CD8-positive, alpha-beta memory T cell (primary cell): ENCODE measurements around the gene TUBB4B. TPM values are rescaled to one million over a fixed set of nuclear protein-coding genes. Genes with fewer than 3 reads are reported as not detected.

Experiments
- CTCF ChIA-PET: fragments of 350-600 bp; sonication (Branson Sonifier 250); formaldehyde crosslinking; loops from one replicate; lab custom pipeline; 2021; ENCODE audit warnings: antibody characterized with exemption; lab: Charles Lee
- POLR2A ChIA-PET: fragments of 350-600 bp; sonication (Branson Sonifier 250); formaldehyde crosslinking; loops from one replicate; lab custom pipeline; 2021; ENCODE audit warnings: antibody characterized with exemption; lab: Charles Lee
- DNase-seq, 5 donors: peaks; one replicate each; pipeline versions ENCODE4 v3.0.0 to v3.0.0-alpha.2; 2020 to 2022; ENCODE audit warnings: mixed read lengths in 1 of 5
- H3K27ac ChIP-seq: one replicate; pipeline ENCODE4 v1.7.0; 2013; ENCODE audit warnings: low read depth, mild to moderate bottlenecking, low read length, moderate library complexity
- H3K27me3 ChIP-seq: 2 replicates; pipeline ENCODE4 v1.7.0; 2013; ENCODE audit warnings: low read length, mild to moderate bottlenecking; ENCODE audit not compliant: insufficient read depth, poor library complexity, severe bottlenecking
- H3K36me3 ChIP-seq: 2 replicates; pipeline ENCODE4 v1.7.0; 2013; ENCODE audit warnings: mild to moderate bottlenecking, low read length, moderate library complexity; ENCODE audit not compliant: insufficient read depth
- H3K4me1 ChIP-seq: 2 replicates; pipeline ENCODE4 v1.7.0; 2013; ENCODE audit warnings: mild to moderate bottlenecking, low read length, moderate library complexity; ENCODE audit not compliant: insufficient read depth
- H3K4me3 ChIP-seq: 2 replicates; pipeline ENCODE4 v1.7.0; 2013; ENCODE audit warnings: mild to moderate bottlenecking, low read length
- H3K9me3 ChIP-seq: 2 replicates; pipeline ENCODE4 v1.7.0; 2013; ENCODE audit warnings: mild to moderate bottlenecking, low read length
- H3K27ac Mint-ChIP-seq, 8 donors: one replicate each; pipeline ENCODE4 v1.8.0; 2020 to 2021; ENCODE audit warnings: mixed read lengths in 8 of 8, mild to moderate bottlenecking in 6 of 8, inconsistent platforms in 3 of 8, moderate library complexity in 3 of 8
- H3K27me3 Mint-ChIP-seq, 2 donors: one replicate each; pipeline ENCODE4 v1.8.0; 2020 to 2021; ENCODE audit warnings: mixed read lengths in 2 of 2, mild to moderate bottlenecking in 1 of 2, moderate library complexity in 1 of 2
- H3K36me3 Mint-ChIP-seq, 3 donors: one replicate each; pipeline ENCODE4 v1.8.0; 2020 to 2021; ENCODE audit warnings: mixed read lengths in 3 of 3, inconsistent platforms in 1 of 3, mild to moderate bottlenecking in 1 of 3
- H3K4me1 Mint-ChIP-seq, 3 donors: one replicate each; pipeline ENCODE4 v1.8.0; 2020 to 2021; ENCODE audit warnings: mixed read lengths in 3 of 3, inconsistent platforms in 1 of 3, mild to moderate bottlenecking in 1 of 3
- H3K4me3 Mint-ChIP-seq, 7 donors: one replicate each; pipeline ENCODE4 v1.8.0; 2020 to 2021; ENCODE audit warnings: mixed read lengths in 7 of 7, mild to moderate bottlenecking in 6 of 7, moderate library complexity in 4 of 7, inconsistent platforms in 2 of 7
- H3K9me3 Mint-ChIP-seq, 5 donors: one replicate each; pipeline ENCODE4 v1.8.0; 2020 to 2022; ENCODE audit warnings: mixed read lengths in 5 of 5, mild to moderate bottlenecking in 3 of 5, moderate library complexity in 2 of 5, inconsistent platforms in 1 of 5
- polyA plus RNA-seq: library from polyadenylated mRNA; unstranded; fragments of 300-500 nt; fragmentation: Illumina TruSeq; gene quantifications from one replicate; pipeline ENCODE4 v1.2.3, GENCODE V29; 2021
- total RNA-seq, 2 experiments: library from RNA; stranded (reverse); gene quantifications; one replicate each; pipeline ENCODE4 v1.2.3, GENCODE V29; 2021

The TUBB4B gene
- total and polyA plus RNA-seq, 3 experiments from 2014 or later, result 64.6 to 331 (median 322) TPM

GRCh38 chr9:137202966-137203365, 38.1 kb upstream of the TUBB4B start:
- Mint-ChIP-seq H3K36me3 (peaks cover 0 to 11% (median 7%) of the 10 kb centered on the region in 3 donors), H3K4me1 (peaks cover 38 to 57% (median 41%) of the 10 kb centered on the region in 3 donors), H3K27me3 (peaks cover 0 to 1% of the 10 kb centered on the region in 2 donors), H3K4me3 (peak overlapping the region in 3 of 7 donors; percentile 19 to 96 (median 70)), H3K27ac (no peak overlapping the region), H3K9me3 (no peaks in the 10 kb centered on the region)
- Histone ChIP-seq H3K27me3 (no peaks in the 10 kb centered on the region), H3K4me1 (peaks cover 45% of the 10 kb centered on the region), H3K9me3 (no peaks in the 10 kb centered on the region), H3K27ac (no peak overlapping the region), H3K4me3 (no peak overlapping the region), H3K36me3 (peaks cover 5% of the 10 kb centered on the region)
- no peak for DNase-seq
- ChIA-PET CTCF (interaction anchor here (0.6 to 2.6 kb wide), 4 partner anchors 14 to 58 kb away, joined by 3 to 13 read pairs (median 4); partner anchors contain the start of genes ANAPC2 and SSNA1), POLR2A (interaction anchor here (0.7 kb wide), 1 partner anchor 90 kb away, joined by 10 read pairs; no protein-coding TSS in a partner anchor)

- Histone ChIP-seq H3K4me1 (peaks cover 40% of the 10 kb centered on the region), H3K27me3 (no peaks in the 10 kb centered on the region), H3K4me3 (peak overlapping the region; percentile 97), H3K36me3 (peaks cover 5% of the 10 kb centered on the region), H3K27ac (peak overlapping the region; percentile 85), H3K9me3 (no peaks in the 10 kb centered on the region)
- Mint-ChIP-seq H3K4me1 (peaks cover 38 to 54% (median 41%) of the 10 kb centered on the region in 3 donors), H3K27me3 (peaks cover 0 to 1% of the 10 kb centered on the region in 2 donors), H3K4me3 (peak overlapping the region; percentile 89 to 96 (median 91)), H3K9me3 (no peaks in the 10 kb centered on the region), H3K27ac (peak overlapping the region; percentile 68 to 96 (median 94)), H3K36me3 (peaks cover 0 to 19% (median 7%) of the 10 kb centered on the region in 3 donors)
- DNase-seq, result no peak
- POLR2A ChIA-PET, result interaction anchor here (0.9 to 2.8 kb wide), 4 partner anchors 15 to 109 kb away, joined by 3 to 11 read pairs (median 4); partner anchors contain the start of gene TUBB4B
- CTCF ChIA-PET, result interaction anchor here (1.1 to 1.9 kb wide), 3 partner anchors 16 to 158 kb away, joined by 3 to 6 read pairs (median 3); partner anchors contain the start of gene SSNA1
Observed at GRCh38 chr9:137204731-137205125, 36.4 kb upstream of the TUBB4B start.

GRCh38 chr9:137205126-137206069, 35.7 kb upstream of the TUBB4B start, which contains the start of the genes NDOR1 and TMEM203:
Gene NDOR1 (plus strand): TSS chr9:137205700. CDS start chr9:137205778, 78 bp downstream.
Gene TMEM203 (minus strand): TSS chr9:137205648. CDS start chr9:137205414, 234 bp downstream.
- Mint-ChIP-seq H3K27me3 (peaks cover 0 to 1% of the 10 kb centered on the region in 2 donors), H3K4me1 (peaks cover 38 to 54% (median 41%) of the 10 kb centered on the region in 3 donors), H3K4me3 (peak within 1 kb of the TSS; percentile 89 to 96 (median 91)), H3K36me3 (peaks cover 0 to 21% (median 7%) of the 10 kb centered on the region in 3 donors), H3K9me3 (no peaks in the 10 kb centered on the region), H3K27ac (peak within 1 kb of the TSS; percentile 88 to 96 (median 95))
- Histone ChIP-seq H3K9me3 (no peaks in the 10 kb centered on the region), H3K4me1 (peaks cover 40% of the 10 kb centered on the region), H3K27me3 (no peaks in the 10 kb centered on the region), H3K27ac (peak within 1 kb of the TSS; percentile 85), H3K4me3 (peak within 1 kb of the TSS; percentile 97), H3K36me3 (peaks cover 5% of the 10 kb centered on the region)
- CTCF ChIA-PET, result interaction anchor here (1.1 to 1.9 kb wide), 3 partner anchors 16 to 159 kb away, joined by 3 to 6 read pairs (median 3); partner anchors contain the start of gene SSNA1
- POLR2A ChIA-PET, result interaction anchor here (0.9 to 2.8 kb wide), 5 partner anchors 16 to 110 kb away, joined by 3 to 11 read pairs (median 3); partner anchors contain the start of gene TUBB4B
- peak; percentile 87 to 95 (median 92) for DNase-seq

GRCh38 chr9:137206602-137207001, 34.5 kb upstream of the TUBB4B start:
- Histone ChIP-seq H3K27me3 (no peaks in the 10 kb centered on the region), H3K9me3 (no peaks in the 10 kb centered on the region), H3K36me3 (peaks cover 5% of the 10 kb centered on the region), H3K27ac (peak overlapping the region; percentile 7), H3K4me3 (peak overlapping the region; percentile 97), H3K4me1 (peaks cover 34% of the 10 kb centered on the region)
- POLR2A ChIA-PET, result interaction anchor here (1.1 to 2.0 kb wide), 2 partner anchors 17 to 77 kb away, joined by 3 to 7 read pairs; no protein-coding TSS in a partner anchor
- peaks cover 34 to 47% (median 38%) of the 10 kb centered on the region in 3 donors for H3K4me1 Mint-ChIP-seq
- H3K36me3 Mint-ChIP-seq, result peaks cover 0 to 21% (median 7%) of the 10 kb centered on the region in 3 donors
- H3K27ac Mint-ChIP-seq, result peak overlapping the region; percentile 85 to 96 (median 92)
- CTCF ChIA-PET, result interaction anchor here (1.2 to 1.4 kb wide), 2 partner anchors 20 to 30 kb away, joined by 3 to 4 read pairs; partner anchors contain the start of gene RNF224
- H3K4me3 Mint-ChIP-seq, result peak overlapping the region; percentile 79 to 96 (median 90)
- H3K9me3 Mint-ChIP-seq, result no peaks in the 10 kb centered on the region
- H3K27me3 Mint-ChIP-seq, result peaks cover 0 to 1% of the 10 kb centered on the region in 2 donors
- no peak for DNase-seq

GRCh38 chr9:137211532-137211931, 29.6 kb upstream of the TUBB4B start:
- ChIA-PET CTCF (no interaction called here), POLR2A (no interaction called here)
- Mint-ChIP-seq H3K27ac (peak overlapping the region in 1 of 8 donors; percentile 83), H3K27me3 (peaks cover 0 to 1% of the 10 kb centered on the region in 2 donors), H3K36me3 (peaks cover 0 to 25% (median 7%) of the 10 kb centered on the region in 3 donors), H3K9me3 (no peaks in the 10 kb centered on the region), H3K4me1 (peaks cover 12 to 13% (median 12%) of the 10 kb centered on the region in 3 donors), H3K4me3 (peak overlapping the region in 1 of 7 donors; percentile 30)
- no peak for DNase-seq
- no peaks in the 10 kb centered on the region for H3K27me3 ChIP-seq
- H3K4me3 ChIP-seq, result no peak overlapping the region
- peaks cover 7% of the 10 kb centered on the region for H3K4me1 ChIP-seq
- no peaks in the 10 kb centered on the region for H3K9me3 ChIP-seq
- peaks cover 5% of the 10 kb centered on the region for H3K36me3 ChIP-seq
- H3K27ac ChIP-seq, result no peak overlapping the region

- no peaks in the 10 kb centered on the region for H3K9me3 ChIP-seq
- no peaks in the 10 kb centered on the region for H3K4me1 ChIP-seq
- H3K27me3 Mint-ChIP-seq, result no peaks in the 10 kb centered on the region
- H3K36me3 Mint-ChIP-seq, result peaks cover 0 to 18% (median under 1%) of the 10 kb centered on the region in 3 donors
- no peak overlapping the region for H3K27ac Mint-ChIP-seq
- H3K36me3 ChIP-seq, result no peaks in the 10 kb centered on the region
- ChIA-PET CTCF (no interaction called here), POLR2A (no interaction called here)
- no peaks in the 10 kb centered on the region for H3K27me3 ChIP-seq
- H3K9me3 Mint-ChIP-seq, result no peaks in the 10 kb centered on the region
- H3K27ac ChIP-seq, result no peak overlapping the region
- no peak overlapping the region for H3K4me3 ChIP-seq
- peaks cover 2 to 3% (median 2%) of the 10 kb centered on the region in 3 donors for H3K4me1 Mint-ChIP-seq
- DNase-seq, result no peak
- H3K4me3 Mint-ChIP-seq, result no peak overlapping the region
Observed at GRCh38 chr9:137212520-137212919, 28.6 kb upstream of the TUBB4B start.

- DNase-seq, result no peak
- Histone ChIP-seq H3K4me1 (no peaks in the 10 kb centered on the region), H3K4me3 (no peak overlapping the region), H3K27me3 (no peaks in the 10 kb centered on the region), H3K27ac (no peak overlapping the region), H3K9me3 (no peaks in the 10 kb centered on the region), H3K36me3 (no peaks in the 10 kb centered on the region)
- no peak overlapping the region for H3K4me3 Mint-ChIP-seq
- peaks cover 0 to 16% (median 0%) of the 10 kb centered on the region in 3 donors for H3K36me3 Mint-ChIP-seq
- H3K4me1 Mint-ChIP-seq, result peaks cover 0 to 2% (median 0%) of the 10 kb centered on the region in 3 donors
- no peaks in the 10 kb centered on the region for H3K9me3 Mint-ChIP-seq
- no peaks in the 10 kb centered on the region for H3K27me3 Mint-ChIP-seq
- ChIA-PET CTCF (no interaction called here), POLR2A (no interaction called here)
- H3K27ac Mint-ChIP-seq, result no peak overlapping the region
Observed at GRCh38 chr9:137213160-137214060, 27.7 kb upstream of the TUBB4B start.
